NCI-H1417 treated with DMSO at 0.1 percent for 48 hours (cell line): ENCODE measurements around the gene MKRN1.
A peak's percentile ranks its signal among the peaks of the same experiment; 100 is the strongest.
"Not testable (repeated sequence)": the region's sequence is repeated elsewhere in the genome, so short reads cannot be mapped to it uniquely, and the experiment has no call there.

ENCODE experiments used
- DNase-seq: peaks from one replicate; lab custom pipeline; 2025; lab: John Stamatoyannopoulos, UW

The MKRN1 gene

GRCh38 chr7:140484951-140485499 is 5.7 kb upstream of the MKRN1 start:
- no peak for DNase-seq

GRCh38 chr7:140484479-140484878 is 5.2 kb upstream of the MKRN1 start:
- no peak for DNase-seq

GRCh38 chr7:140479739-140480084 is 407 bp upstream of the MKRN1 start:
- DNase-seq, result no peak

- DNase-seq, result peak; percentile 40
These were observed 851 bp downstream of the MKRN1 start for GRCh38 chr7:140478246-140479061.

- DNase-seq, result no peak
These were observed 2.5 kb downstream of the MKRN1 start for GRCh38 chr7:140476698-140477261.

- DNase-seq, result peak; percentile 58
These were observed 3.5 kb downstream of the MKRN1 start for GRCh38 chr7:140475747-140476333.

GRCh38 chr7:140463111-140463510 is 16.2 kb downstream of the MKRN1 start:
- no peak for DNase-seq

- DNase-seq, result no peak
These were observed 20.4 kb downstream of the MKRN1 start for GRCh38 chr7:140458916-140459315.

GRCh38 chr7:140458201-140458600 is 21.1 kb downstream of the MKRN1 start:
- DNase-seq, result no peak

GRCh38 chr7:140456551-140457051 is 22.7 kb downstream of the MKRN1 start:
- DNase-seq, result no peak

- no peak for DNase-seq
These were observed 23.6 kb downstream of the MKRN1 start for GRCh38 chr7:140455743-140456142.

- no peak for DNase-seq
These were observed 24.7 kb downstream of the MKRN1 start for GRCh38 chr7:140454657-140455015.

GRCh38 chr7:140453785-140454656 is 25.3 kb downstream of the MKRN1 start:
- not testable (repeated sequence) for DNase-seq

- DNase-seq, result no peak
These were observed 26.0 kb downstream of the MKRN1 start for GRCh38 chr7:140453273-140453672.

GRCh38 chr7:140451716-140452115 is 27.6 kb downstream of the MKRN1 start:
- DNase-seq, result no peak

- DNase-seq, result no peak
These were observed 30.4 kb downstream of the MKRN1 start for GRCh38 chr7:140448781-140449480.

GRCh38 chr7:140447841-140448240 is 31.5 kb downstream of the MKRN1 start:
- DNase-seq, result no peak

GRCh38 chr7:140446467-140446866 is 32.8 kb downstream of the MKRN1 start:
- DNase-seq, result no peak

GRCh38 chr7:140441519-140441918 is 37.8 kb downstream of the MKRN1 start:
- DNase-seq, result no peak

GRCh38 chr7:140440593-140440992 is 38.7 kb downstream of the MKRN1 start:
- no peak for DNase-seq

- no peak for DNase-seq
These were observed 39.9 kb downstream of the MKRN1 start for GRCh38 chr7:140439359-140439758.
